CD4-positive, alpha-beta T cell treated with Interleukin-6 for 4 hours (primary cell): ENCODE results near the gene KXD1.
A peak's percentile ranks its signal among the peaks of the same experiment; 100 is the strongest.
"Not testable (repeated sequence)": the region's sequence is repeated elsewhere in the genome, so short reads cannot be mapped to it uniquely, and the experiment has no call there.

Source experiments
- DNase-seq: peaks from one replicate; pipeline ENCODE4 v3.0.0-alpha.2; 2020; ENCODE audit warnings: mixed read lengths

The KXD1 gene, protein sequence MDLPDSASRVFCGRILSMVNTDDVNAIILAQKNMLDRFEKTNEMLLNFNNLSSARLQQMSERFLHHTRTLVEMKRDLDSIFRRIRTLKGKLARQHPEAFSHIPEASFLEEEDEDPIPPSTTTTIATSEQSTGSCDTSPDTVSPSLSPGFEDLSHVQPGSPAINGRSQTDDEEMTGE

DNA sequence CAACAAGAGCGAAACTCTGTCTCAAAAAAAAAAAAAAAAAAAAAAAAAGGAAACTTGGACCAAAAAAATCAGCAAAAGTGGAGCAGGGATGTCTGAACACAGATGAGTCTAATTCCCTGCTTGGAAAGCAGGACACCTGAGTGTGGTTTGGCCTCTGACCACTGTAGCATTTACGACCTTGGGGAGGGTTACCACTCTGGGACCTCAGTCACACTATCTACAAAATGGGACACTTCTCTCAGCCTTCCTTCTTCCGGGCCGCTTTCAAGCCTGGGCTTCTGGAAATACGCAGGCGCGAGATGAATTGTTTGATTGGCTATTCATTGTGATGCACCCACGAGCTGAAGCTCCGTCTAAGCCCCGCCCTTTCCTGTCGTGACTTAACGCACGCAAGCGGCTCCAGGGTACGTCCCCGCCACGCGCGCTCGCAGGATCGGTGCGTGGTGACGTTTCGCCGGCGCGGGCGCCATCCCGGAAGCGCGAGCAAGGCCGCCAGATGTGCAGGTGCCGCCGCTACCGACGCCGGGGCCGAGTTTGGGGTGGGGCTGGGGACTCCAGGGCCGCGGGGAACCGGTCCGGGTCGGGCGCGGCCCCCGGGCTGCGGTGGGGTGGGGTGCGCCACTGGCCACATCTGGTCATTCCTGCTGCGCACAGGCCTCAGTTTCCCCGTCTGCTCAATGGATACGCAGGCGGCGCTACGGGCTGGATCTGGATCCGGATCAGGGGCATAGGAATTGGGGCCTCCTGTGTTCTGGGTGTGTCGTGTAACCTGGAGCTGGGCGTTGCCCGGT lies at the start of gene KXD1:
TSS of gene KXD1 (plus strand) at position 460 of the 791 bp plus-strand sequence. CDS start 4,187 bp downstream, outside the sequence.
- peak; percentile 99 for DNase-seq

- DNase-seq = no peak
Observed at GRCh38 chr19:18508585-18508984, 49.1 kb upstream of the KXD1 start.

DNA sequence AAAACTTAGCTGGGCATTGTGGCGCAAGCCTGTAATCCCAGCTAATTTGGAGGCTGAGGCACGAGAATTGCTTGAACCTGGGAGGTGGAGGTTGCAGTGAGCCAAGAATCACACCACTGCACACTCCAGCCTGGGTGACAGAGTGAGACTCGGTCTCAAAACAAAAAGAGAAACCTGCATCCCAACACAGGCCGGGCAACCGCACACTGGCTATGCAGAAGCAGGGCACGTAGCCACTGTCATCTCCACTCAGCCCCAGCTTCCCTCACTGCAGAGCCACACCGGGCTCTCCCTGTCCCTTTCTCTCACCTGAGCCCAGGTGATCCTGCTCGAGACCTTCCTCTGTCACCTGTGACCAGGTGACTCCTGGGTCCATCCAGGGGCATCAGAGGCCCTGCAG lies 47.5 kb upstream of the KXD1 start:
- no peak for DNase-seq

GRCh38 chr19:18513868-18514267 lies 43.8 kb upstream of the KXD1 start:
- DNase-seq = no peak

DNA sequence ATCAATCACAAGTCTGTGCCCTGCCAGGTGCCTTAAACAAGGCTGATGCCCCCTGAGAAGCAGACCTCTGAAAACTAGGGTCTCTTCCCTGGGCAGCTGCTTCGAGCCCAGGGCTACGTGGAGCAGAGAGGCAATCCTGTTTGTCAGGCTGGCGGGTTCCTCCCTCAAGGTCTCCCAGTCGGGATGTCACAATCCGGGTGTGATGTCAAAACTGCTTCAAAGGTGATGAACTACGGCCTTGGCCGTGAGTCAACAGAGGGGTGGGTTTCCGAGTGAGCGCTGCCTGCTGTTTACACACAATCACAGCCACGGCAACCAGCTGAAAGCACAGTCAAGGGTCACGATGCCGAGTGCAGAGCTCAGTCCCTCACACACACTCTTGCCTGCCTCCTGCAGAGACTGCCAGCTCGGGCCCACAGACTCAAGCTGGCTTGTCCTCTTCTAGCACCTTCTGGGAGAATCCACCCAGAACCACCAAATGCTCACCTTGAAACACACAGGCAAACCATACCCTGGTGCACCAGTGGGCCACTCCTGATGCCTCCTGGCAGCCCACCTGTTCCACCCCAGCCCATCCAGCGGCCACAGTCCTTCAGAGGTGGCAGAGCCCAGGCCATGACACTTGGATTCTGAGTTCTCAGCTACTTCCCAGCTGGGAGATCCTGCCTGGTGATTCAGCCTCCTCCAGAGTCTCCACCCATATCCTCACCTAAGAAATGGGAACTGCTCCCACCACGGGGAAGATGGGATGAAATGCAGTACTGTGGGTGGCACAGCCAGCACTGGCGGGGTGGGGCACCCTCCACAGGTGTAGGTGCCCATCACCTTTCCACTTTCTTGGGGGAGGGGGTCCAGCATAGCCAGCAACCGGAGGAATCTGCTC lies 42.6 kb upstream of the KXD1 start:
- DNase-seq = peak; percentile 56

DNA sequence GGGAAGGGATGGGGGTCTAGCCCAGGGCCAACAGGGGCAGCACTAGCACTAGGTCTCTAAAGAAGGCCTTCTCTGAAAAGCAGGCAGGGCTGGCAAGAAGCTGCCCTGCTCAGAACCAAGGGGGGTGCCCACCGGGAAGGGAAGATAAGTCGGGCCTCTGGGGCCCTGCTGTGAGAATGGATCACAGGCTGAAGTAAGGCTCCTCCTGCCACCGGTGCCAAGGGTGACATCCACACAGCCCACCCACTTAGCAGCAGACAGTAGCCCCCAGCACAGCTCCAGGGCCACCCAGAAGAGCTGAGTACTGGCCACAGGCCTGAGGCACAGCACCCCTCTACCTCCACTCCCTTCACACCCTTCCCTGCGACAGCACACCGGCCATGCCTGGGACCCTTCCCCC lies 41.7 kb upstream of the KXD1 start:
- DNase-seq = no peak

DNA sequence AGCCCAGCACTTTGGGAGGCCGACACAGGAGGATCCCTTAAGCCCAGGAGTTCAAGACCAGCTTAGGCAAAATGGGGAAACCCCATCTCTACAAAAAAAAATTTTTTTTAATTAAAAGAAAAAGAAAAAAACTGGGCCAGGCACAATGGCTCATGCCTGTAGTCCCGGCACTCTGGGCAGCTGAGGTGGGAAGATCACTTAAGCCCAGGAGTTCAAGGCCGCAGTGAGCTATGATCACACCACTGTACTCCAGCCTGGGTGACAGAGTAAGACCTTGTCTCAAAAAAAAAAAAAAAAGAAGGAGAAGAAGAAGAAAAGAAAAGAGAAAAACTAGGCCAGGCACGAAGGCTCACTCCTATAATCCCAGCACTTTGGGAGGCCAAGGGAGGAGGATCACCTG lies 40.1 kb upstream of the KXD1 start:
- DNase-seq = no peak

GRCh38 chr19:18518639-18519038 lies 39.0 kb upstream of the KXD1 start:
- DNase-seq = no peak

- DNase-seq = peak; percentile 69
Observed at GRCh38 chr19:18519962-18520847, 37.5 kb upstream of the KXD1 start.

DNA sequence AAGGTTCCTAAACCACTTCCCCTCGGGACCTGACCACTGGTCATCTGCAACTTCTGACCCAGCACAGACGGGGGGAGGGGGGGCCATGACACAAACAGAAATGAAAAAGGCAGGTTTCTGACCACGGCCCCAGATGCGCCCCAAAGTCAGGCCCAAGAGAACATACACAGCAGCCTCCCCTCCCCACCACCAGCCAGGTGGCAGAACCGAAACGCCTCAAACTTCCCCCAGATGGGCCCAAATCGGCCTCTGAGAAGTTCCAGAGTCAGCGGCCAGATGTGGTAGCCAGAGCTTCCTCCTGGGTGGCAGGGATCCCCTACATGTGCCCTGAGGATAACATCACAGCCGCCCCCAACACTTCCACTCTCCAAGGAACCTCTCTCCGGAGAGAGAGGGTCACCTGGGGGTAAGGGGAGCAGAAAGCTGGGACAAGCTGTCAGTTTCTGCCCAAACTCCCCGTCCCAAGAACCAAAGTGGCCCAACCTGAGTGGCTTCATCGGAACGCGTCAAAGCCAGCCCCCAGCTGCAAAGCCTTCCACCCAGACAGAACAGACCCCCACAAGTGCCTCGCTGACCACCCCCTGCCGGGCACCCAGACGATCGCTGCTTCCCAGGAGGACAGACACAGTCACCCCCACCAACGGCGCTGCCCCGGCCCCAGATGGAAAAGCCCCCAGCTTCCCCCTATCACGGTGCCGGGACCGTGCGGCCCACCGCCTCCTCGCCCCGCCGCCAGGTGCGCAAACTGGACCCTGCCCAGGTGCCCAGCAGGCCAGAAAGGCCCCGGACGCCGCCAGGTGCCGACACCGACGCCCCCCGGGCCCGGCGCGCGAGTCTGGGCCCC lies 36.6 kb upstream of the KXD1 start:
- DNase-seq = peak; percentile 31

GRCh38 chr19:18521692-18522123 lies 36.0 kb upstream of the KXD1 start, which contains the start of gene ELL:
Gene ELL, minus strand, starts transcription at chr19:18522070. Its CDS starts 15 bp downstream, at chr19:18522055.
- no peak for DNase-seq

GRCh38 chr19:18522124-18522861 lies 35.4 kb upstream of the KXD1 start:
- DNase-seq = peak; percentile 100

GRCh38 chr19:18522862-18523440 lies 34.7 kb upstream of the KXD1 start:
- DNase-seq = not testable (repeated sequence)

DNA sequence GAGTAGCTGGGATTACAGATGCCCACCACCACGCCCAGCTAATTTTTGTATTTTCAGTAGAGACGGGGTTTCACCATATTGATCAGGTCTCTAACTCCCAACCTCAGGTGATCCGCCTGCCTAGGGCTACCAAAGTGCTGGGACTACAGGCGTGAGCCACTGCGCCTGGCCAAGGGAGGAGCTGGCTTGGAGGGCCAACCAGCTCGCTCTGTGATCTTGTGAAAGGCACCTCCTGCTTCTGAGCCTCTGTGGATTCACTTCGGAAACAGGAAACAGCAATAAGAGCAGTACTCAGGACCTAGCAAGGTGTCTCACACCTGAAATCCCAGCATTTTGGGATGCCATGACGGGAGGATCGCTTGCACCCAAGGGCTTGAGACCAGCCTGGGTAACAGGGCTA lies 33.8 kb upstream of the KXD1 start:
- DNase-seq = no peak

- DNase-seq = no peak
Observed at GRCh38 chr19:18526316-18526715, 31.4 kb upstream of the KXD1 start.

GRCh38 chr19:18529782-18530181 lies 27.9 kb upstream of the KXD1 start:
- no peak for DNase-seq

GRCh38 chr19:18531485-18531884 lies 26.2 kb upstream of the KXD1 start:
- DNase-seq = no peak

DNA sequence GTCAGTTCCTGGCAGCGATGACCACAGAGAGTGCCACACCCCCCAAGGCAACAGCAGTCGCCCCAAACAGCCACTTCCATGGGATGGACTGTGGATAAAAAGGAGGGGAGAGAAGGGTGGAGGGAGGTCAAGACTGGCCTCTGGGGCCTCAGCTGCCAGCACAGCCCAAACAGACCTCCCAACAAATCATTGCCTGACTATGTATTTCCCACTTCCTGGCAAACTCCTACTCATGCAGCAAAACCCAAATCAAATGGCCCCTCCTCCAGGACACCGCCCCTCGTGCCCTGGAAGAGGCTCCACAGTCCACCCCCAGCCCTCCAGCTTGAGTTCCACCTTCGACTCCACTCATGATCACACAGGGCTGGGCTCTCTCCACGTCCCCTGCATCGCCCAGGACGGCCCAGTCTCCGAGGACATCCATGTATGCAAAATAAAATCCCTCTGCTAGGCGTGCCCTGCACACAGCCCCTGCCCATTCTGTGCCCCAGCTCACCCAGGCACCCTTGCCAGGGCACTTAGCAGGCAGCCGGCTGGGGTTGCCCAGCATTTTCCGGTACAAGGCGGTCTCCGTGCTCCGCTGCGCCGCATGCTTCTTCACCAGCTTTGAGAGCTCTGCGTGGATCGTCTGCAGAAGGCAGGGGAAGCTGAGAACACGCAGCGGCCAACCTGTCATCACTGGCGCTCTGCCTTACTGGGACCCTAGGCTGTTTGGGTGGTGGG lies 25.3 kb upstream of the KXD1 start:
- no peak for DNase-seq

DNA sequence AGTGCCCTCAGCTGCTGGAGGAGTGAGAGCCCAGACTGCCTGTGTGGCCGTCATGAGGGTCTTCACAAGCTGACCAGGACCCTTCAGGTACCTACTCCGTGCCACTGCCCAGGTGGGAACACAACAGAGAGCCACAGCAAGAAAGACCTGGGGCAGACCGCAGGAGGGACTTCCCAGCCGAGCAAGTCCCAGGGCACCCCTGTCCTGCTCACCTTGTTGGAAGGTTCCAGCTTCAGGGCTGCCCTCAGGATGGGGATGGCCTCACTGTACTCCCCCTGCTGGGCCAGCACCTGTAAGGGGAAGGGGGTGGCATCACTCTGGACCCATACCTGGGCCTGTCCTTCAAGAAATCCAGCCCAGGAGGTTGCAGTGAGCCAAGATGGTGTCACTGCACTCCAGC lies 24.6 kb upstream of the KXD1 start:
- no peak for DNase-seq

DNA sequence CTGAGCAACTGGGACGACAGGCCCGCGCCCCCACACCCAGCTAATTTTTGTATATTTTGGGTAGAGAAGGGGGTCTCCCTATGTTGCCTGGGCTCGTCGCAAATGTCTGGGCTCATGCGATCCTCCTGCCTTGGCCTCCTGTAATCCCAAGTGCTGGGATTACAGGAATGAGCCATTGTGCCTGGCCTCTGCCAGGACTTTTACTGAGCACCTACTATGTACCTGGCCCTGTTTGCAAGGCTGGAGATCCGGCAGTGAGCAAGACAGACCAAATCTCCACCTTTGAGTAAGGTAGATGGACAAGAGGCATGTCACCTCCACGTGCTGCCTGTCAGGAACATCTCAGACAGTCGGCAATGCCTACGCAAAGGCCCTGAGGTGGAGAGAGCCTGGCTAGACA lies 21.2 kb upstream of the KXD1 start:
- DNase-seq = no peak
